ENCODE results near the gene ADGRL2. TPM values are rescaled to one million over a fixed set of nuclear protein-coding genes. Genes with fewer than 3 reads are reported as not detected.

ADGRL2 gene
- total RNA-seq, 1 experiment from 2014 or later, result 34.2 TPM

- ChIA-PET CTCF (interaction anchor here (0.5 to 0.7 kb wide), 3 partner anchors 29 to 1034 kb away, joined by 3 read pairs; no protein-coding TSS in a partner anchor), POLR2A (interaction anchor here (0.6 kb wide), 1 partner anchor 9 kb away, joined by 5 read pairs; no protein-coding TSS in a partner anchor)
- no peaks in the 10 kb centered on the region for H3K9me3 ChIP-seq (ENCODE audit: control insufficient read depth, insufficient read depth, low read depth, low read length)
- in situ Hi-C loops (cut with HindIII; ENCODE audit: low pct_unique_long_range_greater_than_20kb, low sequenced_read_pairs), result no loop called here
- TF ChIP-seq POLR2AphosphoS5 (IDR thresholded peaks at IDR 0.05; ENCODE audit: low read depth, low read length) (no peak), CTCF (IDR thresholded peaks at IDR 0.05) (peak; percentile 31; the same call in 1 of the 2 replicates), REST (IDR thresholded peaks at IDR 0.05; ENCODE audit: insufficient read depth in 1 of 2, low read depth in 2 of 2, low read length in 1 of 2) (no peak)
- no peaks in the 10 kb centered on the region for H3K36me3 ChIP-seq (ENCODE audit: control insufficient read depth, insufficient read depth, low read length)
- no peak overlapping the region for H3K4me3 ChIP-seq (ENCODE audit: low read depth in 2 of 2, low read length in 2 of 2)
- intact Hi-C loops (cut with micrococcal nuclease; ENCODE audit: unreplicated experiment), result no loop called here
- ATAC-seq, result no peak
- DNase-seq (ENCODE audit: low read depth, low spot score), result no peak
- H3K27ac ChIP-seq (ENCODE audit: low read length), result peak overlapping the region; percentile 57; the same call in 1 of the 2 replicates
- H3K4me1 ChIP-seq (ENCODE audit: control insufficient read depth, insufficient read depth, low read length), result peaks cover 10% of the 10 kb centered on the region; the same call in 1 of the 2 replicates
- no TSS peak for BruUV-seq (replicated peaks)
- no peaks in the 10 kb centered on the region for H3K27me3 ChIP-seq (ENCODE audit: control insufficient read depth, insufficient read depth, low read length)
Observed at GRCh38 chr1:81811757-81812371, 11.1 kb downstream of the ADGRL2 start.

GRCh38 chr1:81812712-81813111 is 12.0 kb downstream of the ADGRL2 start:
- Histone ChIP-seq H3K36me3 (ENCODE audit: control insufficient read depth, insufficient read depth, low read length) (no peaks in the 10 kb centered on the region), H3K27me3 (ENCODE audit: control insufficient read depth, insufficient read depth, low read length) (no peaks in the 10 kb centered on the region), H3K4me3 (ENCODE audit: low read depth in 2 of 2, low read length in 2 of 2) (no peak overlapping the region), H3K4me1 (ENCODE audit: control insufficient read depth, insufficient read depth, low read length) (peaks cover 10% of the 10 kb centered on the region; the same call in 1 of the 2 replicates), H3K9me3 (ENCODE audit: control insufficient read depth, insufficient read depth, low read depth, low read length) (no peaks in the 10 kb centered on the region), H3K27ac (ENCODE audit: low read length) (no peak overlapping the region)
- in situ Hi-C loops (cut with HindIII; ENCODE audit: low pct_unique_long_range_greater_than_20kb, low sequenced_read_pairs) (no loop called here), intact Hi-C loops (cut with micrococcal nuclease; ENCODE audit: unreplicated experiment) (no loop called here)
- no peak for ATAC-seq
- BruUV-seq (replicated peaks), result no TSS peak
- DNase-seq (ENCODE audit: low read depth, low spot score), result no peak
- ChIA-PET POLR2A (no interaction called here), CTCF (interaction anchor here (0.5 to 0.7 kb wide), 2 partner anchors 30 to 55 kb away, joined by 3 read pairs; no protein-coding TSS in a partner anchor)
- TF ChIP-seq SIN3A (IDR thresholded peaks at IDR 0.05; ENCODE audit: borderline replicate concordance, insufficient read depth, low read depth, low read length) (no peak), REST (IDR thresholded peaks at IDR 0.05; ENCODE audit: insufficient read depth in 1 of 2, low read depth in 2 of 2, low read length in 1 of 2) (no peak), TCF7L2 (IDR thresholded peaks at IDR 0.05; ENCODE audit: low read depth, low read length) (no peak), CTCF (IDR thresholded peaks at IDR 0.05) (no peak), POLR2AphosphoS5 (IDR thresholded peaks at IDR 0.05; ENCODE audit: low read depth, low read length) (no peak)
